H1 (cell line): ENCODE data around the gene GPN2. TPM values are rescaled to one million over a fixed set of nuclear protein-coding genes. Genes with fewer than 3 reads are reported as not detected.

Experiments used
- CTCF ChIA-PET: fragments of 300-600 bp; sonication (Branson Sonifier 250); formaldehyde crosslinking; loops from one replicate; lab custom pipeline; 2021; ENCODE audit not compliant: partially characterized antibody; lab: Charles Lee
- POLR2A ChIA-PET: fragments of 300-600 bp; sonication (Branson Sonifier 250); formaldehyde crosslinking; loops from one replicate; lab custom pipeline; 2021; ENCODE audit warnings: inconsistent platforms; ENCODE audit not compliant: partially characterized antibody; lab: Charles Lee
- DNase-seq, 2 experiments: peaks; one replicate each; pipeline versions ENCODE4 v3.0.0 to v3.0.0-alpha.2; 2010 to 2022; ENCODE audit warnings: low spot score in 2 of 2, low read depth in 1 of 2, mixed read lengths in 1 of 2
- FAIRE-seq: peaks from 2 replicates; lab custom pipeline; 2011; peaks lifted over from hg19 to GRCh38; lab: Jason Lieb, UNC
- H2AFZ ChIP-seq: 2 replicates; pipeline ENCODE4 v1.8.1; 2012; ENCODE audit warnings: low read length, inconsistent platforms
- H2AK5ac ChIP-seq: 2 replicates; pipeline ENCODE4 v1.6.1; 2013; ENCODE audit warnings: low read depth, low read length
- H2BK120ac ChIP-seq: replicated peaks from 2 replicates; pipeline ENCODE3; 2013; ENCODE audit warnings: low read depth, low read length, inconsistent platforms
- H2BK12ac ChIP-seq: 2 replicates; pipeline ENCODE4 v1.6.1; 2013; ENCODE audit warnings: low read depth, low read length
- H2BK15ac ChIP-seq: 2 replicates; pipeline ENCODE4 v1.6.1; 2013; ENCODE audit warnings: low read length
- H2BK20ac ChIP-seq: 2 replicates; pipeline ENCODE4 v1.6.1; 2013; ENCODE audit warnings: low read length
- H2BK5ac ChIP-seq: 2 replicates; pipeline ENCODE4 v1.6.1; 2013; ENCODE audit warnings: low read depth, low read length
- H3K14ac ChIP-seq: 2 replicates; pipeline ENCODE4 v1.6.1; 2013; ENCODE audit warnings: inconsistent platforms; ENCODE audit not compliant: insufficient read length
- H3K18ac ChIP-seq: 2 replicates; pipeline ENCODE4 v1.6.1; 2013; ENCODE audit warnings: low read length; ENCODE audit errors: extremely low read depth
- H3K23ac ChIP-seq: 2 replicates; pipeline ENCODE4 v1.6.1; 2013; ENCODE audit warnings: inconsistent platforms; ENCODE audit not compliant: insufficient read length
- H3K23me2 ChIP-seq: 2 replicates; pipeline ENCODE4 v1.6.1; 2013; ENCODE audit warnings: low read depth, low read length
- H3K27ac ChIP-seq: 2 replicates; pipeline ENCODE4 v1.6.1; 2011; ENCODE audit warnings: low read depth, low read length, inconsistent platforms
- H3K27me3 ChIP-seq, 4 experiments: replicated peaks in 1 of 4; 1 replicate in 1 of 4; 2 replicates in 3 of 4; pipeline versions ENCODE4 v1.6.1 to v1.8.1; 2011 to 2013; ENCODE audit warnings: low read length in 3 of 4, mild to moderate bottlenecking in 3 of 4, inconsistent platforms in 2 of 4, mixed read lengths in 2 of 4, moderate library complexity in 1 of 4; ENCODE audit not compliant: control insufficient read depth in 3 of 4, insufficient read depth in 3 of 4; ENCODE audit errors: extremely low read depth in 1 of 4
- H3K36me3 ChIP-seq, 4 experiments: 2 replicates each; pipeline versions ENCODE4 v1.6.1 to v1.8.1; 2011 to 2013; ENCODE audit warnings: mild to moderate bottlenecking in 4 of 4, low read length in 3 of 4, moderate library complexity in 2 of 4, control low read depth in 1 of 4, inconsistent platforms in 1 of 4; ENCODE audit not compliant: insufficient read depth in 4 of 4, control insufficient read depth in 2 of 4
- H3K4ac ChIP-seq: replicated peaks from 2 replicates; pipeline ENCODE3; 2013; ENCODE audit warnings: low read length, low read depth, mixed read lengths, inconsistent platforms; ENCODE audit not compliant: insufficient read length
- H3K4me1 ChIP-seq, 4 experiments: replicated peaks in 1 of 4; 1 replicate in 1 of 4; 2 replicates in 3 of 4; pipeline versions ENCODE4 v1.6.1 to v1.8.1; 2011 to 2013; ENCODE audit warnings: low read length in 3 of 4, inconsistent platforms in 2 of 4, mixed read lengths in 1 of 4; ENCODE audit not compliant: insufficient read depth in 4 of 4, control insufficient read depth in 3 of 4
- H3K4me2 ChIP-seq, 2 experiments: 2 replicates each; pipeline versions ENCODE4 v1.6.1 to v1.8.1; 2011 to 2013; ENCODE audit warnings: low read depth in 2 of 2, low read length in 2 of 2, control low read depth in 1 of 2, inconsistent platforms in 1 of 2, mild to moderate bottlenecking in 1 of 2; ENCODE audit not compliant: insufficient read depth in 1 of 2
- H3K4me3 ChIP-seq, 4 experiments: fragments of 200-600, 300-600 bp in 1 of 4; sonication (generic), shearing (Covaris generic), sonication (Bioruptor Twin) in 1 of 4; 2 replicates each; pipeline versions ENCODE4 v1.5.1 to v1.8.1; 2011 to 2016; ENCODE audit warnings: low read length in 4 of 4, low read depth in 3 of 4, control low read depth in 2 of 4, inconsistent platforms in 2 of 4, mild to moderate bottlenecking in 2 of 4, mixed read lengths in 1 of 4, moderate library complexity in 1 of 4; ENCODE audit not compliant: insufficient read depth in 2 of 4; ENCODE audit errors: extremely low read depth in 1 of 4
- H3K56ac ChIP-seq: replicated peaks from 2 replicates; pipeline ENCODE3; 2013; ENCODE audit warnings: low read depth, mild to moderate bottlenecking, mixed read lengths, low read length, inconsistent platforms; ENCODE audit not compliant: insufficient read length
- H3K79me1 ChIP-seq: 2 replicates; pipeline ENCODE4 v1.6.1; 2013; ENCODE audit warnings: low read depth, low read length, control low read depth
- H3K79me2 ChIP-seq, 2 experiments: 2 replicates each; pipeline versions ENCODE4 v1.6.1 to v1.8.1; 2012 to 2013; ENCODE audit warnings: low read length in 2 of 2, mild to moderate bottlenecking in 2 of 2, inconsistent platforms in 1 of 2; ENCODE audit not compliant: insufficient read depth in 2 of 2, control insufficient read depth in 1 of 2
- H3K9ac ChIP-seq, 4 experiments: replicated peaks in 1 of 4; 1 replicate in 1 of 4; 2 replicates in 3 of 4; pipeline versions ENCODE4 v1.6.1 to v1.8.1; 2011 to 2013; ENCODE audit warnings: low read depth in 3 of 4, low read length in 3 of 4, control low read depth in 2 of 4, mild to moderate bottlenecking in 2 of 4, moderate library complexity in 2 of 4, inconsistent platforms in 1 of 4; ENCODE audit errors: extremely low read depth in 1 of 4
- H3K9me3 ChIP-seq, 2 experiments: 2 replicates each; pipeline versions ENCODE4 v1.6.1 to v1.8.1; 2012 to 2013; ENCODE audit warnings: mild to moderate bottlenecking in 2 of 2, moderate library complexity in 2 of 2, control low read depth in 1 of 2, inconsistent platforms in 1 of 2, low read depth in 1 of 2, low read length in 1 of 2, mixed read lengths in 1 of 2; ENCODE audit not compliant: insufficient read depth in 2 of 2
- H4K20me1 ChIP-seq, 2 experiments: replicated peaks in 1 of 2; 2 replicates each; pipeline versions ENCODE3 to v1.8.1; 2011 to 2013; ENCODE audit warnings: inconsistent platforms in 2 of 2, low read length in 2 of 2, mild to moderate bottlenecking in 1 of 2; ENCODE audit not compliant: insufficient read depth in 2 of 2, control insufficient read depth in 1 of 2
- H4K5ac ChIP-seq: 2 replicates; pipeline ENCODE4 v1.6.1; 2013; ENCODE audit warnings: low read length, low read depth, mixed read lengths, inconsistent platforms; ENCODE audit not compliant: insufficient read length
- H4K8ac ChIP-seq: 2 replicates; pipeline ENCODE4 v1.8.0; 2013; ENCODE audit warnings: mild to moderate bottlenecking, moderate library complexity, low read length, inconsistent platforms; ENCODE audit not compliant: insufficient read depth; ENCODE audit errors: extremely low read depth
- H4K91ac ChIP-seq: replicated peaks from 2 replicates; pipeline ENCODE3; 2013; ENCODE audit warnings: low read length, mixed read lengths, inconsistent platforms; ENCODE audit not compliant: insufficient read length
- CEBPB ChIP-seq: IDR thresholded peaks from 2 replicates; pipeline ENCODE4 v1.6.1; 2012; ENCODE audit warnings: low read depth, low read length
- EGR1 ChIP-seq: IDR thresholded peaks from 2 replicates; pipeline ENCODE4 v1.6.1; 2011; ENCODE audit warnings: low read depth, low read length, borderline replicate concordance
- EZH2 ChIP-seq: fragments of 200-600 bp; sonication (generic); IDR thresholded peaks from 2 replicates; pipeline ENCODE4 v1.7.1; 2012; ENCODE audit warnings: low read depth, mild to moderate bottlenecking, moderate library complexity, low read length, inconsistent platforms; ENCODE audit not compliant: severe bottlenecking
- HDAC6 ChIP-seq: IDR thresholded peaks from one replicate; pipeline ENCODE4 v1.7.1; 2012; ENCODE audit warnings: low read depth, mild to moderate bottlenecking, inconsistent platforms, low read length, moderate library complexity
- JUN ChIP-seq: IDR thresholded peaks from 2 replicates; pipeline ENCODE4 v1.6.1; 2011; ENCODE audit warnings: low read depth, mild to moderate bottlenecking, improper control_type of control experiment, low read length
- MAFK ChIP-seq: IDR thresholded peaks from 2 replicates; pipeline ENCODE4 v1.6.1; 2012; ENCODE audit warnings: low read depth, mild to moderate bottlenecking, improper control_type of control experiment, low read length
- POLR2A ChIP-seq, 2 experiments: IDR thresholded peaks; 1 replicate in 1 of 2; 2 replicates in 1 of 2; pipeline ENCODE4 v1.6.1; 2011; ENCODE audit warnings: low read depth in 2 of 2, low read length in 2 of 2, mild to moderate bottlenecking in 2 of 2; ENCODE audit errors: control extremely low read depth in 1 of 2
- RBBP5 ChIP-seq: IDR thresholded peaks from 2 replicates; pipeline ENCODE4 v1.7.1; 2012; ENCODE audit warnings: low read depth, mild to moderate bottlenecking, inconsistent platforms, low read length, moderate library complexity, borderline replicate concordance
- RNF2 ChIP-seq: fragments of 200-900, 300-1000 bp; sonication (generic); IDR thresholded peaks from 2 replicates; pipeline ENCODE4 v1.7.1; 2016; ENCODE audit warnings: borderline replicate concordance, low read depth, mild to moderate bottlenecking, antibody characterized with exemption, low read length; ENCODE audit not compliant: poor library complexity, severe bottlenecking; ENCODE audit errors: missing control alignments
- SIX5 ChIP-seq: IDR thresholded peaks from 2 replicates; pipeline ENCODE4 v1.6.1; 2011; ENCODE audit warnings: mild to moderate bottlenecking, low read depth, low read length
- SP1 ChIP-seq: IDR thresholded peaks from 2 replicates; pipeline ENCODE4 v1.6.1; 2011; ENCODE audit warnings: low read depth, low read length
- TBP ChIP-seq: IDR thresholded peaks from 2 replicates; pipeline ENCODE4 v1.6.1; 2011; ENCODE audit warnings: low read depth, low read length, improper control_type of control experiment
- ZNF274 ChIP-seq: IDR thresholded peaks from 2 replicates; pipeline ENCODE4 v1.7.0; 2012; ENCODE audit warnings: low read length, borderline replicate concordance; ENCODE audit errors: extremely low read depth
- WGBS, 2 experiments: shearing (Covaris generic) in 1 of 2; methylation state at CpG; one replicate each; pipeline versions ENCODE4 v1.1.6 to v1.1.7; 2013 to 2015; ENCODE audit warnings: low lambda C conversion rate in 2 of 2, mixed read lengths in 2 of 2, inconsistent platforms in 1 of 2, low coverage in 1 of 2, missing lambda C conversion rate in 1 of 2; ENCODE audit not compliant: insufficient replicate concordance in 2 of 2, insufficient coverage in 1 of 2, insufficient read length in 1 of 2; ENCODE audit errors: extremely low coverage in 1 of 2, missing lambda C conversion rate in 1 of 2; 5-methylcytosine and 5-hydroxymethylcytosine counted together
- polyA plus RNA-seq, 7 experiments: library from polyadenylated mRNA; depleted of rRNA in 3 of 7; stranded (reverse) in 5 of 7; unstranded in 2 of 7; fragments of >200 nt in 5 of 7; fragments of 200-250 nt in 2 of 7; gene quantifications; 1 replicate in 5 of 7; 2 replicates in 1 of 7; 4 replicates in 1 of 7; pipeline versions ENCODE4 v1.2.1 to v1.2.3, GENCODE V29; 2011 to 2013; ENCODE audit warnings: missing spikeins in 2 of 7, mixed read lengths in 2 of 7
- total RNA-seq: library from RNA; stranded (reverse); fragmentation: NEBNext Ultra II Directional; extraction: Animal tissue kit (Norgen Biotek cat#: 25700); gene quantifications from 2 replicates; pipeline ENCODE4 v1.2.1, GENCODE V29; 2021
- TF ChIP-seq, protein P1 (sequence below): IDR thresholded peaks from 2 replicates; pipeline ENCODE4 v1.6.1; 2011; ENCODE audit warnings: low read length, improper control_type of control experiment

Gene GPN2
- total and polyA plus RNA-seq, 2 of the 8 experiments (the other 6 are each of a cell fraction or from before 2014, with no cell fraction given), result 27.3 to 36.8 TPM

- H4K5ac ChIP-seq, result no peak overlapping the region
- no peak overlapping the region for H3K56ac ChIP-seq
- no peaks in the 10 kb centered on the region for H3K23me2 ChIP-seq
- no peak overlapping the region for H2BK15ac ChIP-seq
- H3K23ac ChIP-seq, result no peak overlapping the region
- POLR2A ChIA-PET, result interaction anchor here (0.6 to 1.7 kb wide), 3 partner anchors 34 to 145 kb away, joined by 4 to 7 read pairs (median 4); partner anchors contain the start of gene GPN2
- peaks cover 0 to 10% (median 6%) of the 10 kb centered on the region in 4 experiments; a peak in 6 of 7 replicates for H3K4me1 ChIP-seq
- H2AK5ac ChIP-seq, result no peak overlapping the region
- no peaks in the 10 kb centered on the region for H3K79me2 ChIP-seq
- no peak overlapping the region for H2BK20ac ChIP-seq
- H3K79me1 ChIP-seq, result no peaks in the 10 kb centered on the region
- no peak overlapping the region for H2BK120ac ChIP-seq
- no peak overlapping the region for H4K8ac ChIP-seq
- DNase-seq, result no peak
- H3K4me2 ChIP-seq, result no peak overlapping the region
- no peaks in the 10 kb centered on the region for H3K9me3 ChIP-seq
- no peak overlapping the region for H3K14ac ChIP-seq
- FAIRE-seq, result no peak
- H3K27ac ChIP-seq, result no peak overlapping the region
- CTCF ChIA-PET, result interaction anchor here (0.7 to 22.8 kb wide), 8 partner anchors 9 to 251 kb away, joined by 3 to 547 read pairs (median 5); partner anchors contain the start of genes GPN2 and SFN
- peaks cover 0 to 5% of the 10 kb centered on the region in 2 experiments for H4K20me1 ChIP-seq
- H3K18ac ChIP-seq, result no peak overlapping the region
- 89% methylated on average over 3 of the region's 5 CpGs; no CpG with 5 or more reads in 1 of the 2 experiments for WGBS, 2 experiments
- no peak overlapping the region for H4K91ac ChIP-seq
- no peak overlapping the region for H3K9ac ChIP-seq
- no peaks in the 10 kb centered on the region; a peak in 1 of 7 replicates for H3K27me3 ChIP-seq
- no peak overlapping the region for H3K4me3 ChIP-seq
- H2BK5ac ChIP-seq, result no peak overlapping the region
- H2AFZ ChIP-seq, result no peak overlapping the region
- H2BK12ac ChIP-seq, result no peak overlapping the region
- peaks cover 0 to 19% (median 11%) of the 10 kb centered on the region in 4 experiments; a peak in 5 of 8 replicates for H3K36me3 ChIP-seq
- no peak overlapping the region for H3K4ac ChIP-seq
- TF ChIP-seq, protein P1, sequence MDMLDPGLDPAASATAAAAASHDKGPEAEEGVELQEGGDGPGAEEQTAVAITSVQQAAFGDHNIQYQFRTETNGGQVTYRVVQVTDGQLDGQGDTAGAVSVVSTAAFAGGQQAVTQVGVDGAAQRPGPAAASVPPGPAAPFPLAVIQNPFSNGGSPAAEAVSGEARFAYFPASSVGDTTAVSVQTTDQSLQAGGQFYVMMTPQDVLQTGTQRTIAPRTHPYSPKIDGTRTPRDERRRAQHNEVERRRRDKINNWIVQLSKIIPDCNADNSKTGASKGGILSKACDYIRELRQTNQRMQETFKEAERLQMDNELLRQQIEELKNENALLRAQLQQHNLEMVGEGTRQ, result no peak
- TF ChIP-seq MAFK (no peak), CEBPB (no peak), RNF2 (no peak), ZNF274 (no peak), EGR1 (no peak), SIX5 (no peak), JUN (no peak), TBP (no peak), HDAC6 (no peak), RBBP5 (no peak), EZH2 (no peak), POLR2A (IDR thresholded peaks at IDR 0.05; ENCODE audit: control extremely low read depth in 1 of 2, low read depth in 2 of 2, low read length in 2 of 2) (no peak), SP1 (no peak)
These were observed 35.2 kb downstream of the GPN2 start for GRCh38 chr1:26854906-26855305.
